Measurements from ENCODE around the gene ANKRD22.

Gene ANKRD22

GRCh38 chr10:88783724-88784123, 67.9 kb downstream of the ANKRD22 start:
- H3K27me3 Mint-ChIP-seq (ENCODE audit: low read depth, poor library complexity): no peaks in the 10 kb centered on the region
- H3K4me3 Mint-ChIP-seq: no peak overlapping the region
- no peak overlapping the region for H3K27ac Mint-ChIP-seq
- TF ChIP-seq CTCF (IDR thresholded peaks at IDR 0.05): no peak
- H3K9me3 Mint-ChIP-seq: no peaks in the 10 kb centered on the region
- DNase-seq: no peak
- H3K4me1 Mint-ChIP-seq: no peaks in the 10 kb centered on the region
- H3K36me3 Mint-ChIP-seq (ENCODE audit: low read depth): no peaks in the 10 kb centered on the region

GRCh38 chr10:88782222-88782621, 69.4 kb downstream of the ANKRD22 start:
- H3K27me3 Mint-ChIP-seq (ENCODE audit: low read depth, poor library complexity): no peaks in the 10 kb centered on the region
- DNase-seq: no peak
- no peaks in the 10 kb centered on the region for H3K36me3 Mint-ChIP-seq (ENCODE audit: low read depth)
- H3K4me1 Mint-ChIP-seq: no peaks in the 10 kb centered on the region
- no peak for TF ChIP-seq CTCF (IDR thresholded peaks at IDR 0.05)
- H3K9me3 Mint-ChIP-seq: no peaks in the 10 kb centered on the region
- no peak overlapping the region for H3K4me3 Mint-ChIP-seq
- H3K27ac Mint-ChIP-seq: no peak overlapping the region

- H3K36me3 Mint-ChIP-seq (ENCODE audit: low read depth): no peaks in the 10 kb centered on the region
- no peak overlapping the region for H3K27ac Mint-ChIP-seq
- no peaks in the 10 kb centered on the region for H3K27me3 Mint-ChIP-seq (ENCODE audit: low read depth, poor library complexity)
- DNase-seq: no peak
- H3K9me3 Mint-ChIP-seq: no peaks in the 10 kb centered on the region
- no peak for TF ChIP-seq CTCF (IDR thresholded peaks at IDR 0.05)
- no peak overlapping the region for H3K4me3 Mint-ChIP-seq
- H3K4me1 Mint-ChIP-seq: no peaks in the 10 kb centered on the region
Observed at GRCh38 chr10:88781206-88781605, 70.4 kb downstream of the ANKRD22 start.

Measured in nephron progenitor cell (in vitro differentiated cells).